GM18861 (cell line): ENCODE data around the gene FTO.
A peak's percentile ranks its signal among the peaks of the same experiment; 100 is the strongest.

Experiments used
- ATAC-seq: cut with Tn5 transposase; IDR thresholded peaks from one replicate; pipeline ENCODE4 v1.9.1; 2021; ENCODE audit not compliant: unreplicated experiment

The FTO gene

DNA sequence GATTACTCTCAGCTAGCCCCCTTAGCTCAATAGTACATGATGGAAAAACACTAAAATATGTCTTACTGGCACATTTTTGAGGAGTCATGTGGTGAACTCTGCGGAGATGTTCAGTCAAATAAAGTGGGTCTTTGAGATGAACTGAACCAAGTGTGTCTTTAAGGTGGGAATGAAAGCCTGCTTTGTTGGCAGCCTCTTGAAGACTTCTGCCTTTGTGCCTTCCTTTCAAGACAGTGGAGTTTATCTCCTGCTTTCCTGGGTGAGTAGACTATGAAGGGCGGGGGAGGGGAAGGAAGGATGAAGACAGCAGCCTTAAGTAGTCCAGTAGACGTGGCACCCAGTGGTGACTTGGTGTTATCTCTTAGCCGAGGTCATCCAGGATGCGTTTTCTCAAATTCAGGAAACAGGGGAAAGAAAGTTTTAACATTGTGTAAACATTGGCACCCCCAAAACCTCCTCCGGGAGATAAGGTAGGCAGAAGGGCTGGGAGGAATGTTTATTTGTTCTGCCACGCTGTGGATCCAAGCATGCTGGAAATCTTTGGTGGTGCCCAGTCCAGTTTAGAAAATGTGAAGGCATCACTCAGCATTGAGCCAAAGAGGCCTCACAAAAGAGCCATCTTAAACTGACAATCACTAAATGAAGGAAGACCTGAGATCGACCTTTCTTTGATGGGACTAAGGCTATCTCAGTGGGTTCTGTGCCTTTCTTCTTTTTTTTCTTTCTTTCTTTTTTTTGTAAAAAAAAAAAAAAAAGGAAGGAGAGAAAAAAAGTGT lies 220.6 kb downstream of the FTO start:
- no peak for ATAC-seq

DNA sequence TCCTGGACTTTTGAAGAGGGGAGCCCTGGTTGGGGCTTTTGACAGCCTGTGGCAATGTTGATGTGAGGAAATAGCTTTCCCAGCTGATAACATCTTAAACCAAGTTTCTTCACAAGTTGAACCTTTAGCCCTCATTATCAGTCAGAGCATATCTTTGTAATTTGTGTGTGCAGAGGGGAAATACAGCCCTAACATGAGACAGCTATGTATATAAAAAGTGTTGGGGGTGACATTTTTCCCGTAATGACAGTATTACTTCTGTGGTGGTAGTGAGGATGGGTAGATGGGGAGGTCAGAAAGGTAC lies 221.1 kb downstream of the FTO start:
- ATAC-seq, result no peak

DNA sequence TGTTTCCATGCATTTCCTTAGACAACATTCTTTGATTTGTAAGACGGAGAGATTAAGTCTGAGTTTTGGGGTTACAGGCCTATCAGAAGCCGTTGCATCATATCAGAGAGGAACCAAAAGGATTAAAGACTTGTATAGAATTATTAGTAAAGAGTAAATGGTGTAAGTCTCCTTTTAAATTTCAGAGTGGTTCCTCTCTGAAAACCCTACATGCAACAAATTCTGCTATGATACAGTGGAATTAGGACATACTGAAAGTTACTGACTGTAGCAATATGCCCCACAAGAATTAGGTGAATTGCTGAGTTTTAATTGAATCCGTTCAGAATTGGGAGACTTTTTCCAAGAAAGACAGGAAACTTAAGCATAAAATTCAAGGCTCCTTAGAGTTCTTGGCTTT lies 221.6 kb downstream of the FTO start:
- no peak for ATAC-seq

DNA sequence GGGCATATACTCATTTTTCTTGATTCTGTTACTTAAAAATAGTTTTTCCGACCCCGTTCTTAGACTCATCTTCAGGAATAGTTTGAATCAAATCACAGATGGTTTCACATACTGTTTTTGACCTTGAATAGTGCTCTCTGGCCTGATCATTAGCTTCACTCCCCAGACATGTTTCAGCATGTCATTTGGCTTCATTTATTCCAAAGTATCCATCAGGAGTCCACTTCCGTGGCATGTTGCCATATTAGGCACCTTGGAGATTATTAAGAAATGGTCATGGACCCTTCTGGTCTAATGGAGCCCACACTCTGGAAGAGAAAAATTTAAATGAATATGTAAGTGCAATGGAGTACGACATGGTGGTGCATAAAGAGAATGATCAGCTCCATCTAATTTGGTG lies 222.3 kb downstream of the FTO start:
- ATAC-seq, result no peak

DNA sequence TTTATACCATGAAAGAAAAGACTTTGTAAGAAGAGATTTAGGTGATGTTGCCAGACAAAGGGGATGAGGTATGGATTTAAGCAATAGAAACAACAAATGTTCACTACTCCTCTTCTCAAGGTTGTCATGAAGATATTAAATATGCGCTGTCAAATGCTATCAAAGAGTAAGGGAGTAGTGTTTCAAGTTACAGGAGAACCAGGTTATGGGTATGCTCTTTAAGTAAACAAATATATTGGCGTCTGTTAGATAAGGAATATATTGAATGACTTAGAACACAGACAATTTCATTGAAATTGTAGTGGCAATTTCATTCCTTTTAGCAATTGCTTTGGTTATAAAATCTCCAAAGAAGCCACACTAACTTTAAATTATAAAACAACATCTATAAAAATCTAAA lies 229.0 kb downstream of the FTO start:
- no peak for ATAC-seq

DNA sequence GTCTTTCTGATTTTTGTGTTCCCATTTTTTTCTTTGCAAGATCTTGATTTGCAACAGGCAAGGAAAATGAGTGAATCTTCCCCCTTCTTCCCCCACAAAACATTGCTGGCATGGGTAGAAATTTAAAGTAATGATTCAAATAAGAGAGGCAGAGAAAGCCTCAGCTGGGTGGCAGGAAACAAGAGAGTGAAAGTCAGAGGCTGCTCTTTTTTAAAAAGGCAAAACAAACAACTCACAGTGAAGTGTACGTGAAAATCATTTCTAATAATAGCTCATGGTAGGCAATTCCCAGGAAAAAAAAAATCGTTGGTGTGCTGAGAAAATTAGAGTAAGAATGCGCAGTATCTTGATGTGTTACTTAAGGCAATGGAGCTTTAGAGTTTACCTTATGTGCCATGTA lies 229.5 kb downstream of the FTO start:
- no peak for ATAC-seq

DNA sequence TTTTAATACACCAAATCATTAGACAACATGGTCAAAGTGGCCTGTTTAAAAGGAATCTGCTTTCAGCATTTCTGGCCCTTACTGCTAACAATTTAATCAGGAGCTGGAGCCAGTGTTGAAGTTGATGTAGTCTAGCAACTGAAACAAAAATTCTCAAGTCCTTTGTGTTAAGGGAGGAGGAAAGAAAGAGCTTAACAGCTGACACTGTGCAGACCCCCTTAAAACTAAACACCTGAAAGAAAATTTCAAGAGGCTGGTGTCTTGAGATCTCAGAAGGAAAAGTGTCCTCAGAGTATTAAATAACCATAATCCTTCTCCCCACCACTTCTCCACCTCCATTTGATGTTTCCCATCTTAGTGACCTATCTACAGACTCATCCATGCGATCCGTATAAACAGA lies 232.1 kb downstream of the FTO start:
- no peak for ATAC-seq

DNA sequence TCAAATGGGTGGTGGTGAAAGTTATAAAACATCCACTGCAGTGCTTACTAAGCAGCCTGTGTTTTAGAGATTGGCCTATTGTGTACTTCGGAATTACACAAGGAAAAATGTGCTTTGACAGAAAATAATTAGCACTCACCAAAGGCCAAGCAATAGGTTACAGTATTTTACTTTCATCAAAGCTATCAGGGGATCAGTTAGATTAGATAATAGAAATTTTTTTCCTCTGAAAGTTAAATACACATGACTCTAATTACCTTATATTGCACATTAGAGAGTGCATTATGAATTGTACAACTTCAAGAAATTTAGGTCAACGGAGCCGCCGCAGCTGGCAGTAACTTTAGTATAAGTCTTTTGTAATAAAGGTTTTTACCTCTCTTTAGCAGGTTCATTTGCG lies 232.6 kb downstream of the FTO start:
- no peak for ATAC-seq

DNA sequence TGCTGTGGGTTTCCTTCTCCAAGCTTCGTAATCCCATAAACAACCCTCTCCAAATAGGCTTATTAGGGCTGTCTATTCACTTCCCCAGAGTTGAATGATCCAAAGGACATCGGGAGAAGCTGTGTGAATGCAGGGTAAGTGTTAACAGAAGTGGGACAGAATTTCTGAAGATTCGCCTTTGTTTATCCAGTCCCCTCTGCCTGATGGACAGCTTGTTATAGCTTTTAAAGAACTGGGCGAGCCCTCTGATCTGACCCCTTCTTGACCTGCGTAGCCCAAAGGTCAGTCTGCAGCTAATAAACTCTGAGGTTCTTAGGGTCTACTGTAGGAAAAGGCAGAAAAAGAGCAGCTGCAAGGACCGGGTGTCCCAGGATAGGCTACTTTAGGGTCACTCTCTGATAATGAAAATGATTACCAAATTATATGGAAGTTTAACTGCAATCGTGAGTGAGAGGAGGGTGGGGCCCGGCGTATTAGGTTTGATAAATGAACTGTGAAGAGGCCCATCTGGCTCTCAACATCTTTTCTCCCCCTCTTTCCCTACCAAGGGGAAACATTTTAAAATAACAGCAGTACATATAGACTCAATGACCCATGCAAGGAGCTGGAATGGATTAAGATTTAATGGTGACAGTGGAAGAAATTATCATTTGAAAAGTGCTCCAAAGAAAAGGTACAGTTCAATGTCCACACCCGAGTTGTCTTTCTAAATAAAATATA lies 233.4 kb downstream of the FTO start:
- ATAC-seq, result no peak

DNA sequence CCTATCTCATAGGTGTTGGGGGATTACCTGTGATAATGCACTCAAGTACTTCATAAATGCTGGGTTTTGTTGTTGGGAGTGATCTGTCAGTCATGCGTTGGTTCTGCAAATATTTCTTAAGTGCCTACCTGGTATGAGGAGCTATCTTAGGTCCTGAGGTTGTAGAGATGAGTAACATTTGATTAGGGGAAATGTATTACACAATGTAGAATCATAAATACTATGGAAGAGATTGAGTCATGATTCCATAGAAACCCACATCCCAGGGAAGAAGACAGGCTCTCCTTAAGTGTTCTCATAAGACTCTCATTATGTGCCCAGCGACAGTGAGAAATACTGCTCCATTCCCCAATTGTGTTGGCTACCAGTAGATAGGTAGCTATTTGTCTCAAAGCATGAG lies 240.1 kb downstream of the FTO start:
- ATAC-seq, result no peak

DNA sequence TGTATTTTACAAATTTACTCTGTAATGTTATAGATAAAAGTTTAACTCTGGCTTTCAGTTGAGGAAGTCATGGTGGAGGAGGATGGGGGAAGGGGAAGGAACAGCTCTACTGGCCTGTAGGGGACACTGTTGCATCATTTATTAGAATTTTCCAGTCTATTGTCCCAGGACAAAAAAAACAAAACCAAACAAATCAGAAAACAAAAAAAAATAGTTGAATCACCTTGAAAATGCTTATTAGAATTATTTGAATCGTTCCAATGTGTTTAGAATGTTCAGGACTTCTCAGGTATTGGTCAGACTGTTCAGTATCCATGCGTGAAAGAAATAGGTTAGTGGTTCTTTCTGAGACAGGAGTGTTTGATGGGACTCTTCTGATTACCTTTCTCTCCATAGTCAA lies 242.0 kb downstream of the FTO start:
- no peak for ATAC-seq

DNA sequence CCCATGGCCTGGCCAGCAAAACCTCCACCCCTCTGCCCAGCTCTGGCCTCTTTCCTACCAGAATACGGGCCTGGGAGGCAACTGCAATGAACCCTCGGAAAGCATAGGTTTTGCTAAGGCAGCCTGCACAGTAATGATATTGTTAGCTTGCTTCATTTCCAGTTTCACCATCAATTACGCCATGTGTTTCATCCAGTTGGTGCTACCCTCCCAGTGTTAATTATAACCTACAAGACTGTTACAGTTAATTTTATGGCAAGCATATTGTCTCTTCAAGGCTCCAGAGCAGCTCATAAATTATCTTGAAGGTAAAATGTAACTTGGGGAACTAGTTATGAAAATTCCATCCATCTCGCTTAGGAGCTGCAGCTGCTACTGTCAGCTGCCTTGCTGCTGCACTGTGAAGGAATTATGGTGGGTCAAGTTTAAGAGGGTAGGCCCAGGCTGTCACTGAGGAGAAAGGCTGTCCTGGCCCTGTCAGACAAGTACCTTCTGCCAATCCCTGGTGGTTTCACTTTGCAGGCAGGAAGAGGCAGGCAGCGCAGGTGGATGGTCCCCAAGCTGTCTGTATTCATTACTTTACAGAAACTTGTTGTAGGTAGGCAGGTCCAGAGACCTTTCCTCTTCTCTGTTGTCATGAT lies 242.9 kb downstream of the FTO start:
- no peak for ATAC-seq

DNA sequence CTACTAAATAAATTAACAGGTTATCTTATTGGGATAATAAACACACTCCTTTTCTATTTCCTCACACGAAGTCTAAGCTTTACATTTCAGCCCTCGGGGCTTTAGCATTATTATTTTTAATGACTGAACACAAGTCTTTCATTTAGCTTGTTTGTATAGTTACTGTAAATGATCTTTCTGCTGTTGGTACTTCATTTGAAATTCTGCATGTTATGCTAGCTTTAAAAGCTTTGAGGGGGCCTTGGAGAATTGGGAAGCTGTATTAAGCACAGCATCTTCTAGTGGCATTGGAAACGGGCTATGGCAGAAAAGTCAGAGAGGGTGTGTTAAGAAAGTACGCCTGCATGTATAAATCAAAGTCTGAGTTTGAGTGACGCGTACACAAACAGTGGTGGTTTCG lies 243.7 kb downstream of the FTO start:
- no peak for ATAC-seq

DNA sequence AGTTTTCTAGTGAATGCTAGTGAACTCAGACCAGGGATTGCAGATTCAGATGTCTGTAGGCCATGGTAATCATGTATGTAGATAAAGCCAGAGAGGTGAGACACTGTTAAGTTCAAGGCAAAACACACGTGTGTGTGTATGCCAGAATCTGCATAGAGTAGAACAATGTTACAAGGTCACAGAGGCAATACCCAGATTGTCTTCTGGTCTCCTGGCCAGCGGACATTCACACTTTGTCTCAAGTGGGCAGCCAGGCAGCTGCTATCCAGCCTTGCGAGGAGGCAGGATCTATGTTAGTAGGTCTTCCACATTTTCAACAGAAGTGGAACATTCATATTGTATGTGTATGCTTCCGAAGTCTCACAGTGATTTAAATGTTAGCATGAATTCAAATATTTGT lies 244.4 kb downstream of the FTO start:
- ATAC-seq, result no peak

DNA sequence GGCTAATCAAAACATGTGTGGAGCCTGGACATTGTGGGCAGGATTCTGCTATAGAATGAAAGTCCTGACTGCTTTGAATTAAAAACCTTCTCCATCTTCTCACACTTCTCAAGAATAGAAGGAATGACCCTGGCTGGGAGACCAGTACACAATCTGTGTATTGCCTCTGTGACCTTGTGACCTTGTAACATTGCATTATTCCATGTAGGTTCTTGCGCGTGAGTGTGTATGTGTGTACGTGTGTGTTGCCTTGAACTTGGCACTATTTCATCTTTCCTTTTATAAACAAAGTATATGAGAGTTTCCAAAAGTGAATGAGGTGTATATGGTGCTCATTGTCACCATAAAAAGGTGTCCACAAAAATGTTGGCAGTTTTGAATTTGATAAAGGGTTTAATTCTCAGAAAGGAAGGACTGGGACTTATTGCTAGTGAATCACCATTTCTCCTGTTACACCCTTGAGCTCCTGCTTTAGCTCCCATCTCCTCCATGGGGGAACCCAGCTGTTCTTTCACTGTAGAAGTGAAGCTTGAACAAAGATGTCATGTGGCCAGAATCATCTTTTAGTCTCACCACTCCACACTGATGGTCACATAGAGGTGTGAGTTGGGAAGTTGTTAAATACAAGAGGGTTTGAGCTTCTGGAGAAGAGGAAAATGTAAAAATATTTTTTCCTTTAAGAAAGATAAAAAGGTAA lies 244.9 kb downstream of the FTO start:
- ATAC-seq, result no peak

DNA sequence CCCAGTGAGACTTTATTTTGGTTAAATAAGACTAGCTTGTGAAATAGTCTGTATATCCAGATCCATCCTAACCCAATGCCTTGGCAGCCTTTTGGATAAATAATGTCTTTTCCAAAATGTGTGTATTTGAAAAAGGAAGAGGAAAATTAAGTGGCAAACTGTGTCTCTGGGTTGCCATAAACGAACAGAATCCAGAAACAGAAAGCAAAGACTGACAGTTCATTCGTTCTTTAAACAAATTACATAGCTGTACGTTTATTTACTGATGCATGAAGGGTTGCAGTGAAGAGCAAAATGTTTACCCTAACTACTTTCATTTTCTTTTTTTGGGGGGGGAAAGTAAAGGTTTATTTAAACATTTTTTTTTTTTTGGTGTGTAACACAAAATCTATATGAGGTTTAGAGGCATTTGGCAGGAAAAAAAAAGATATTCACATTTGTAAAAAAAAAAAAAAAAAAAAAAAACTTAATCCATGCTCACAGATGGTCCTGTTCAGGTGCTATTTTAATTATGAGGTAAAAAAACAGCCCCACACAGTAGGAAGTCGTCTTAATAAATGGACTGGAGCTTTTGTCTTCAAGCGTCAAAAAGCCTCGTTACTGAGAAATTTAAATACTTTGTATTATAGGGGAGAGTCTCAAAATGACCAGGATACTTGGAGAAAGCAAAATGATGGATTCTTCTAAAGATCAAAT lies 245.9 kb downstream of the FTO start:
- ATAC-seq, result peak; percentile 56

DNA sequence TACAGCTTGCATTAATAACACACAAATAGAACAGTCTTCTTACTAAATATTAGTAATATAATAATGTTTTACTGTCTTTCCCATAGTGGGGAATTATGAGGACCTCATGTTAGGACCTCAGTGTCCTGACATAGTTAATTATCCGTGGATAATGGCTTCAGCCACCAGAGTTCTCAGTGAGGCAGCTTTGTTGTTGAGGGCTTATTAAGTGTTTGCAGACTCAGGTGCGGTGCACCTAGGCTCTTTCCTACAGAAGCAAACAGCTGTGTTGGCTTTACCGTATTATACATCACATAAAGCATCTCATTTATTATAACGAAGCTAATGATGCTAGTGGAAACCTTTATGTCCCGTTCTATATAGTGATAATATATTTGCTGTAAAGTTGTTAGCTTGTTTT lies 246.7 kb downstream of the FTO start:
- no peak for ATAC-seq

DNA sequence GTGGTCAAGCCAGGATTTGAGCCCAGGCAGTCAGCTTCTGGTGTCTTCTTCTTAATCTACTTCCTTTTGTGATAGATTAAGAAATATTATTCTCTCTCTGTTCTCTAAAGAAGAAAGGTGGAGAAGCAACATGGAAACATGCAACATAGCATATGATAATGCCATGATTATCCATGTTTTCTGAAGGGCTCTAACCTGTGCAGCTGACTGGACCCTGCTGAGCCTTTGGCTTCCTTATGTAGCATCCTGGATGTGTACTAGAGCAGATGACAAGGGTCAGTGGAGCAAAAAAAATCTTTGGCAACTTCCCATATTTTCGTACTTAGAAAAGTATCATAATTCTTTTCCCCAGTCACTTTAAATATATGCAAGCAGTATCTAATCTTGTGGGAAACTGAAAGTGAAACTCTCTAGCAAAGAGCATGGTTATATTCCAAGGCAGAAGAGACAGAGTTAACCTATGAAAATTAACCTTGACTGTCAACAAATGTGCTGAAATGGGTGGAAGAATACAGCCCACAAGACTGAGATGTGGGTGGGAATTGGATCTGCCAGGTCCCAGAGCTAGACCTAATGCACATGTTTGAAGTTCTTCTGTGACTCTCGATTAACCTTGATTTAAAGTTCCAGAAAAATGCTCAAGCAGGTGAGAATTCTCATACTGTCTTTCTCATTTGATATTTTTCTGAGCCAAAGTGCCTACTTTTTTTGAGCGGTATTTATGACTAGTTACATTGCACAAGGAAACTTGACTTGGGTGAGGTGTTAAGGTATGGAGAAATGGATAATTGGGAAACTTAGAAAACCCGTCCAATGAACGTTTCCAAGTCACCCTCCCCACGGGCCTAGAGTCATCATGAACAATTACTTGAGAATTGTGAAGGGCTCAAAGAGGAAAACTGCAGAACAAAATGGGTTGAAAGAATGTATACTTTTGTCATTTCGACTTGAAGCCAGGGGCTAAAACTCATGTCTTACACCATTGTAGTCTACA lies 248.6 kb downstream of the FTO start:
- ATAC-seq, result peak; percentile 47

DNA sequence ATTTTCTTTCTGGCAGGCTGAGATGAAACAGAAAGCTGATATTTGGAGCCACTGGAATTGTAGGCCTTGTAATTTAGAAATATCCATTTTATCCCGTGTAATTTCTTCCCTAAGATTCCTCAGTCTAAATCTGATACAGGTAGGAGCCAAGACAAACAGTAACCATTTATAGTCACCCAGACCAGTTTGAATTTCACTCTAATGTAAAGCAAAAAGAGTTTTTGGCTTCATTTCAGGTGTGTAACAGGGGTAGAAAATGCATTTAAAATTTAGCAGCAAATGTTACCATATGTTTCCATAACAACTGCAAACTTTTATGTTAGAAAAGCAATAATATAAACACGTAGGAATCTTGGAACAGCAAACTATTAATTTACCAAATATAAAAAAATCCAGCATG lies 249.4 kb downstream of the FTO start:
- ATAC-seq, result no peak

DNA sequence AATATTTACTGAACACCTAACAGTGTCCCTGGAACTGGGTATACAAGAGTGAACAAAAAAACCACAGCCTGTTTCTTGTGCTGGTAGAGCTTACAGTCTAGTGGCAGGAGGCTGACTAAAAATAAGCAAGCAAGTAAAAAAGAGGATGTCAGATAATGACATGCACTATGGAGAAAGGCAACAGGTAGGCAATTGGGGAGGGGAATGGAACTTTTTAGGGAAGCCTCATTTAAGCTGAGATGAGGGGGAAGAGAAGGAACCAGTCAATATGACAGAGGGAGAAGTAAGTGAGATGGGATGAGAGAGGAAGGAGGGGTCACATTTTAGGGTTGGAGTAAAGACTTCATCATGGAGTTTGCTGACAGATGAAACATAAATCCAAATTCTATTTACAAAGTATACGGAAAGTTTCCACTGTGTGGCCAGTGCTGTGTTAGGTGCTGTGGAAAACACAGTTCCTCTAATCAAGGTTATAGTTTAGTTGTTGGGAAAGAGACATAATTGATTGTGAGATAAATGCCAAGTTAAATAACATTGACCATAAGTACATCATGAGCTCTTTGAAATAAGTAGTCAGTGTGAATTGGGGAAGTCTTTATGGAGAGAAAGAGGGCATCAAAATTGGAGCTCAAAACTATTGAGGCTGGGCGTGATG lies 251.4 kb downstream of the FTO start:
- ATAC-seq, result no peak
